Stimulated activated memory B cell treated with anti-CD40 and anti-IgM and Interleukin-4, amounts not matched to agents 10 μg/mL and 1 μg/mL and 100 μg/mL, for 72 hours (primary cell): ENCODE data around the gene ARIH2.
A peak's percentile ranks its signal among the peaks of the same experiment; 100 is the strongest.
"Not testable (repeated sequence)": the region's sequence is repeated elsewhere in the genome, so short reads cannot be mapped to it uniquely, and the experiment has no call there.

Experiments
- ATAC-seq: fragments of 150-1000 bp; cut with Tn5 transposase; 2 replicates; pipeline ENCODE4 v1.10.0; 2021
- H3K27ac Mint-ChIP-seq: one replicate; pipeline ENCODE4 v1.8.0; 2022; ENCODE audit warnings: mild to moderate bottlenecking, mixed read lengths
- H3K27me3 Mint-ChIP-seq: one replicate; pipeline ENCODE4 v1.8.0; 2022; ENCODE audit warnings: mixed read lengths
- H3K36me3 Mint-ChIP-seq: one replicate; pipeline ENCODE4 v1.8.0; 2022; ENCODE audit warnings: mixed read lengths
- H3K4me1 Mint-ChIP-seq: one replicate; pipeline ENCODE4 v1.8.0; 2022; ENCODE audit warnings: mixed read lengths
- H3K4me3 Mint-ChIP-seq: one replicate; pipeline ENCODE4 v1.8.0; 2022; ENCODE audit warnings: mild to moderate bottlenecking, moderate library complexity, mixed read lengths
- H3K9me3 Mint-ChIP-seq: one replicate; pipeline ENCODE4 v1.8.0; 2022; ENCODE audit warnings: mixed read lengths

Gene ARIH2

DNA sequence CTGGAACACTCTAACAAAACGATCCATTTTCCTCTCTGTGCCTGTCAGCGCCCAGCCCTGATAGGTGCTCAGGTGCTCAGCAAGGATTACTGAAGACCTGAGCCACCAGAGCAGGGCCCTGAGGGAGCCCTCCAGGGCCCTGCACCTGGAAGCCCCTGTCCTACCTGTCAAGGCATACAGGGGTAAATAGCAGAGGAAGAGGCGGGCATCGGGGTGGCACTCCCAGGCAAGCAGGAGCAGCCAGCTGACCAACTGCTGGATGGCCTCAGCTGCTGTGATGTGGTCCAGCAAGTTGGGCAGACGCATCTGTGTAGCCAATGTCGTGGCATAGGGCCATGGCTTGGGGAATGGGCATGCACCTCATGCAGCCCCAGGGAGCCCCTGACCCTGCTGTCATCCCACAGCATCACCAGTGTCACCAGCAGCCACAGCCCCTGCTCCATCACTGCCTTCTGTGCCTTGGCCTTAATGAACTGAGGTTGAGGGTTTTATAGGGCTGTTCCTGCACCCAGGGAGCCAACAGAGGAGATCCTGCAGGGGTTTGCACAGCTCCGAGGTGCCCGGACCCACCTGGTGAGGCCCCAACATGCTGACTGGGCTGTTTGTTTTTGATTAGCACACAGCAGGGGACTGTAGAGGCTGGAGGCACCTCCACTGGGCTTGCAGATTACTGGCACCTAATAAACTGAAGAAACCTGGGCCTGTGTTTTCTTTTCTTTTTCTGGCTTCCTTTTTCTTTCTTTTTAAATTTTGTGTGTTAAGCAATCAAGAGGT lies 80.6 kb downstream of the ARIH2 start:
- no peak for ATAC-seq
- no peak overlapping the region for H3K27ac Mint-ChIP-seq
- peaks cover 7% of the 10 kb centered on the region for H3K4me1 Mint-ChIP-seq
- peaks cover 16% of the 10 kb centered on the region for H3K36me3 Mint-ChIP-seq
- no peak overlapping the region for H3K4me3 Mint-ChIP-seq
- H3K27me3 Mint-ChIP-seq: no peaks in the 10 kb centered on the region
- no peaks in the 10 kb centered on the region for H3K9me3 Mint-ChIP-seq

DNA sequence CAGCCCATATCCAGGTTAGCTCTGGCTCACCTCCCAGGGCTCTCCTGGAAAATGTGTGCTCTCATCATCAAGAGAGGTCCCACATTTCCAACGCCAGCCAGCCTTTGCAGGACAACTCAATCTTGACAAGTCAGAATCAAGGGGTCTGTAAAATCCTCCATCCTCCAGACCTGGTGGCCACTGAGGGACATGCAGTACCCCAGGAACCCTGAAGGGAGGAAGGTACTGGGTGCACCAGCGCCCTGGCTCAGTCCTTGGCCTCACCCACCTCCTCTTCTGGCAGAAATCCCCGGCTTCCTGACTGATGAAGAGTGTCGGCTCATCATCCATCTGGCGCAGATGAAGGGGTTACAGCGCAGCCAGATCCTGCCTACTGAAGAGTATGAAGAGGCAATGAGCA lies 82.5 kb downstream of the ARIH2 start:
- no peak overlapping the region for H3K4me3 Mint-ChIP-seq
- H3K27me3 Mint-ChIP-seq: no peaks in the 10 kb centered on the region
- no peak for ATAC-seq
- peaks cover 6% of the 10 kb centered on the region for H3K36me3 Mint-ChIP-seq
- no peak overlapping the region for H3K27ac Mint-ChIP-seq
- H3K9me3 Mint-ChIP-seq: no peaks in the 10 kb centered on the region
- H3K4me1 Mint-ChIP-seq: peaks cover under 1% of the 10 kb centered on the region

GRCh38 chr3:49004352-49005302 lies 86.0 kb downstream of the ARIH2 start:
- no peak overlapping the region for H3K4me3 Mint-ChIP-seq
- H3K36me3 Mint-ChIP-seq: peaks cover 23% of the 10 kb centered on the region
- H3K27ac Mint-ChIP-seq: no peak overlapping the region
- peaks cover 34% of the 10 kb centered on the region for H3K4me1 Mint-ChIP-seq
- no peaks in the 10 kb centered on the region for H3K9me3 Mint-ChIP-seq
- ATAC-seq: no peak
- H3K27me3 Mint-ChIP-seq: no peaks in the 10 kb centered on the region

GRCh38 chr3:49005303-49005680 lies 86.7 kb downstream of the ARIH2 start:
- Mint-ChIP-seq H3K36me3 (peaks cover 23% of the 10 kb centered on the region), H3K27me3 (no peaks in the 10 kb centered on the region), H3K9me3 (no peaks in the 10 kb centered on the region), H3K4me1 (peaks cover 38% of the 10 kb centered on the region), H3K4me3 (no peak overlapping the region), H3K27ac (no peak overlapping the region)
- ATAC-seq: no peak

- ATAC-seq: no peak
- H3K27ac Mint-ChIP-seq: peak overlapping the region; percentile 98
- peaks cover 23% of the 10 kb centered on the region for H3K36me3 Mint-ChIP-seq
- peaks cover 38% of the 10 kb centered on the region for H3K4me1 Mint-ChIP-seq
- peak overlapping the region; percentile 99 for H3K4me3 Mint-ChIP-seq
- H3K27me3 Mint-ChIP-seq: no peaks in the 10 kb centered on the region
- H3K9me3 Mint-ChIP-seq: no peaks in the 10 kb centered on the region
These were observed 87.4 kb downstream of the ARIH2 start for GRCh38 chr3:49005998-49006397.

DNA sequence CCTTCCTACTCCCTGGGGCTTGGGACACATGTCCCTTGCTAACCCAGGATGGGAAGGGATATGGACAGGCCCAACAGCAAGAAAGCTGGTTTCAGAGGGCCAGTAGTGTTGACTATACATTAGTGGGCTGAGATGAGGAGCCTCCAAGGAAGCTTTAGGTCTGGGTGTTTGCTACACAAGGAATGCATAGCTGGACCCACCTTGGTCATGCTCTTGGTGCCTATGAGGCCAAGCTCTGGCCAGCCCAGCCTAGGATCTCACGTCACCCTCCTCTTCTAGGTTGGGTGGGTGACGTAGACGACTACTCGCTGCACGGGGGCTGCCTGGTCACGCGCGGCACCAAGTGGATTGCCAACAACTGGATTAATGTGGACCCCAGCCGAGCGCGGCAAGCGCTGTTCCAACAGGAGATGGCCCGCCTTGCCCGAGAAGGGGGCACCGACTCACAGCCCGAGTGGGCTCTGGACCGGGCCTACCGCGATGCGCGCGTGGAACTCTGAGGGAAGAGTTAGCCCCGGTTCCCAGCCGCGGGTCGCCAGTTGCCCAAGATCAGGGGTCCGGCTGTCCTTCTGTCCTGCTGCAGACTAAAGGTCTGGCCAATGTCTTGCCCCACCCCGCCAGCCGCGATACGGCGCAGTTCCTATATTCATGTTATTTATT lies 87.9 kb downstream of the ARIH2 start:
- Mint-ChIP-seq H3K4me3 (peak overlapping the region; percentile 99), H3K36me3 (peaks cover 25% of the 10 kb centered on the region), H3K27ac (peak overlapping the region; percentile 98), H3K9me3 (no peaks in the 10 kb centered on the region), H3K4me1 (peaks cover 41% of the 10 kb centered on the region), H3K27me3 (no peaks in the 10 kb centered on the region)
- no peak for ATAC-seq

DNA sequence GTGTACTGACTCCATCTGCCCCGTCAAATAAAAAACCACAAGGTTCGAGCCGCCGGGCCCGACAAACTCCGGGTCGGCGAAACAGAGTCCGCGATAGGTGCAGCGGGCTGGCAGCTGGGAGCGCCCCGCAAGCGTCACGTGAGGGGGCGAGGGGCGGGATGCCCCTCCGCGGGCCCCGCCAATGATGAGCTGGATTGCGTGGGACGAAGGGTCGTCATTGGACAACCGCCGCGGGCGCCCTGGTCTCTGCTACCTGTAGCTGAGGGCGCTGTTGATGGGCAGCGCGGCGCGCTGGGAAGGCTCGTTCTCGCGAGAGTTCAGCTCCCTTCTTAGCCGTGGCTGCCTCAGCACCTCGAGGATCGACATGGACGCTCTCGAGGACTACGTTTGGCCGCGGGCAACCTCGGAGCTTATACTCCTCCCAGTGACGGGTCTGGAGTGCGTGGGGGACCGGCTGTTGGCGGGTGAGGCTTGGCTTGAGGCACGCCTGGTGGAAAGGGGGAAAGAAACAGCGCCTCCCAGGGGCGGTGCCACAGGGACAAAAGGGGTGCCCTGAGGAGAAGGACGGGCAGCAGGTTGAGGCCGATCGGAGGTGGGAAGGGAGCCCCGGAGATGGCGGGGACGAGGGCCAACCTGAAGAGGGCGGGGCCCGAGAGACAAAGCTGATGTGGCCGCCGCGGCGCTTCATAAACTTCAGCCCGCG lies 88.6 kb downstream of the ARIH2 start, which contains the start of gene WDR6:
Gene WDR6, plus strand, starts transcription at position 324 of the 703 bp plus-strand sequence. Its CDS starts 41 bp downstream, at position 365.
- Mint-ChIP-seq H3K36me3 (peaks cover 28% of the 10 kb centered on the region), H3K27me3 (no peaks in the 10 kb centered on the region), H3K4me1 (peaks cover 47% of the 10 kb centered on the region), H3K27ac (peak within 1 kb of the TSS; percentile 98), H3K9me3 (no peaks in the 10 kb centered on the region), H3K4me3 (peak within 1 kb of the TSS; percentile 99)
- peak; percentile 96 for ATAC-seq

DNA sequence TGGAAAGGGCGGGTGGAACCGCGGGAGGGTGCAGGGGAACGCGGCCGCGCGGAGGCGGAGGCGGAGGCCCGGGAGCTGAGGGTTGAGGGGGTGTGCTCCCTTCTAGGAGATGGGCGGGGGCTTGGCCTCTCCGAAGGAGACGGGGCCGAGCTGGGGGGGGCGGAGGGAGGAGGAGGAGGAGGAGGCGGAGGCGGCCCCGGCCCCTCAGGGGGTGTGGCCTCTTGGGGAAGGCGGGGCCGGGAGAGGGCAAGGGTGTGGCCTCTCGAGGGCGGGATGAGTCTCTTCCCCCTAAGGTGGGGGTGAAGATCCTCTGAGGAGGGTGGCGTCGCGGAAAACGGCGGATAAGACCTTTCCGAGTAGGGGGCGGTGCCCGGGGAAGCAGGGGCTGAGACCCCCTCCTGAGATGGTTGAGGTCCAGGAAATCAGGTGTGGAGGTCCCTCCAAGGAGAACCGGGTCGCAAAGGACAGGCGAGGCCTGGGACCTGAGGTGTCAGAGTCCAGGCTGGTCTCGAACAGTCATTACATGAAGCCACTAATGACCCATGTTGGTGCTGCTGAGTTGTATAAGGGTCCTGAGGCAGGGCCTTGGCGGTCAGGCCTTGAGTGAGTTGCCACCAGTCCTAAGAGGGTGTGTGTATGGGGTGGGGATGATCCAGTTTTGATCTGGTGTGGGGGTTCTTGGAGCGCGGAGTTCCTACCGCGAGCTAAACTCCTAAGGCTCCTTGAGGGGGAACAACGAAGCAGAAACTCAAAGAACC lies 89.3 kb downstream of the ARIH2 start:
- no peaks in the 10 kb centered on the region for H3K27me3 Mint-ChIP-seq
- H3K9me3 Mint-ChIP-seq: no peaks in the 10 kb centered on the region
- ATAC-seq: peak; percentile 81

GRCh38 chr3:49008627-49009026 lies 90.0 kb downstream of the ARIH2 start:
- Mint-ChIP-seq H3K4me3 (peak overlapping the region; percentile 99), H3K27ac (peak overlapping the region; percentile 98), H3K36me3 (peaks cover 34% of the 10 kb centered on the region), H3K4me1 (peaks cover 55% of the 10 kb centered on the region)
- H3K9me3 Mint-ChIP-seq, ATAC-seq, H3K27me3 Mint-ChIP-seq: not testable (repeated sequence)

More for the DNA sequence above, 89.3 kb downstream of the ARIH2 start:
- Mint-ChIP-seq H3K4me3 (peak overlapping the region; percentile 99), H3K27ac (peak overlapping the region; percentile 98), H3K4me1 (peaks cover 49% of the 10 kb centered on the region), H3K36me3 (peaks cover 28% of the 10 kb centered on the region)

DNA sequence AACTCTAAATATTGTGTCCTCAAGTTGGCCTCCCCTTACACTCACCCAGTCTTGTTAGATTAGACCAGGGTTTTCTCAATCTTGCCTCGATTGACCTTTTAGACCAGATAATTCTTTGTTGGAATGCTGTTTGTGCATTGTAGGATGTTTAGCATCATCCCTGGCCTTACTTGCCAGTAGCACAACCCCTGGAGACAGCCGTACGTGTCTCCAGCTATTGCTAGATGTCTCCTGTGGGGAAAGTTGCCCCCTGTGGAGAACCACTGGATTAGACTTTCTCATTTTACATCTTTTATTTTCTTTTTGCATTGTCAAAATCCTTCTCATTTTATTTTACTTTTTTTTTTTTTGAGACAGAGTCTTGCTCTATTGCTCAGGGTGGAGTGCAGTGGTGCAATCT lies 90.8 kb downstream of the ARIH2 start:
- H3K27ac Mint-ChIP-seq: no peak overlapping the region
- H3K4me3 Mint-ChIP-seq: peak overlapping the region; percentile 21
- peaks cover 62% of the 10 kb centered on the region for H3K4me1 Mint-ChIP-seq
- ATAC-seq: no peak
- H3K36me3 Mint-ChIP-seq: peaks cover 38% of the 10 kb centered on the region
- no peaks in the 10 kb centered on the region for H3K27me3 Mint-ChIP-seq
- H3K9me3 Mint-ChIP-seq: no peaks in the 10 kb centered on the region

- Mint-ChIP-seq H3K27me3 (no peaks in the 10 kb centered on the region), H3K27ac (no peak overlapping the region), H3K36me3 (peaks cover 53% of the 10 kb centered on the region), H3K9me3 (no peaks in the 10 kb centered on the region), H3K4me3 (no peak overlapping the region), H3K4me1 (peaks cover 68% of the 10 kb centered on the region)
- no peak for ATAC-seq
These were observed 93.9 kb downstream of the ARIH2 start for GRCh38 chr3:49012441-49013017.

- ATAC-seq: no peak
- Mint-ChIP-seq H3K27me3 (no peaks in the 10 kb centered on the region), H3K27ac (no peak overlapping the region), H3K9me3 (no peaks in the 10 kb centered on the region), H3K4me3 (no peak overlapping the region), H3K36me3 (peaks cover 49% of the 10 kb centered on the region), H3K4me1 (peaks cover 65% of the 10 kb centered on the region)
These were observed 94.6 kb downstream of the ARIH2 start for GRCh38 chr3:49013113-49013737.
